Hepatocyte (in vitro differentiated cells): ENCODE results near the gene AKAP4. TPM values are rescaled to one million over a fixed set of nuclear protein-coding genes. Genes with fewer than 3 reads are reported as not detected.

Experiments
- DNase-seq: peaks from one replicate; pipeline ENCODE4 v3.0.0-alpha.2; 2016; ENCODE audit warnings: low spot score
- H2AFZ ChIP-seq: fragments of 200-600 bp; sonication (generic); 2 replicates; pipeline ENCODE4 v1.6.0; 2016; ENCODE audit warnings: antibody characterized with exemption, mild to moderate bottlenecking
- H3K27ac ChIP-seq: fragments of 200-600 bp; sonication (generic); 2 replicates; pipeline ENCODE4 v1.5.1; 2016; ENCODE audit warnings: mild to moderate bottlenecking
- H3K27me3 ChIP-seq: fragments of 200-600 bp; sonication (generic); 2 replicates; pipeline ENCODE4 v1.6.1; 2016
- H3K36me3 ChIP-seq: fragments of 200-600 bp; sonication (generic); replicated peaks from 2 replicates; pipeline ENCODE4 v1.5.1; 2016; ENCODE audit warnings: low read depth; ENCODE audit not compliant: insufficient read depth
- H3K4me1 ChIP-seq: fragments of 200-600 bp; sonication (generic); 2 replicates; pipeline ENCODE4 v1.5.1; 2016; ENCODE audit warnings: mild to moderate bottlenecking, moderate library complexity; ENCODE audit not compliant: insufficient read depth
- H3K4me2 ChIP-seq: fragments of 200-600 bp; sonication (generic); 2 replicates; pipeline ENCODE4 v1.6.0; 2016
- H3K4me3 ChIP-seq: fragments of 200-600 bp; sonication (generic); 2 replicates; pipeline ENCODE4 v1.5.1; 2016; ENCODE audit warnings: mild to moderate bottlenecking
- H3K79me2 ChIP-seq: fragments of 200-600 bp; sonication (generic); 2 replicates; pipeline ENCODE4 v1.6.0; 2017; ENCODE audit warnings: mild to moderate bottlenecking
- H3K9me2 ChIP-seq: fragments of 200-600 bp; sonication (generic); replicated peaks from 2 replicates; pipeline ENCODE4 v1.6.0; 2017; ENCODE audit warnings: mild to moderate bottlenecking; ENCODE audit not compliant: insufficient read depth
- H3K9me3 ChIP-seq: fragments of 200-600 bp; sonication (generic); 2 replicates; pipeline ENCODE4 v1.5.1; 2016; ENCODE audit warnings: low read depth, mild to moderate bottlenecking
- H4K20me1 ChIP-seq: fragments of 200-600 bp; sonication (generic); 2 replicates; pipeline ENCODE4 v1.6.0; 2016; ENCODE audit warnings: mild to moderate bottlenecking; ENCODE audit not compliant: insufficient read depth, poor library complexity, severe bottlenecking
- CTCF ChIP-seq: fragments of 200-600 bp; sonication (generic); IDR thresholded peaks from 2 replicates; pipeline ENCODE4 v1.5.1; 2016; ENCODE audit warnings: antibody characterized with exemption, mild to moderate bottlenecking; ENCODE audit not compliant: poor library complexity
- EZH2 ChIP-seq: fragments of 200-600 bp; sonication (generic); IDR thresholded peaks from 2 replicates; pipeline ENCODE4 v1.6.1; 2016; ENCODE audit warnings: antibody characterized with exemption, mild to moderate bottlenecking, borderline replicate concordance
- EZH2phosphoT487 ChIP-seq: fragments of 200-600 bp; sonication (generic); IDR thresholded peaks from one replicate; pipeline ENCODE4 v1.6.1; 2018; ENCODE audit warnings: antibody characterized with exemption, mild to moderate bottlenecking, low read depth, moderate library complexity; ENCODE audit not compliant: unreplicated experiment, severe bottlenecking
- WGBS: methylation state at CpG from one replicate; pipeline ENCODE4 v1.1.6; 2016; ENCODE audit warnings: low lambda C conversion rate; ENCODE audit errors: missing lambda C conversion rate; 5-methylcytosine and 5-hydroxymethylcytosine counted together
- polyA plus RNA-seq: library from polyadenylated mRNA; unstranded; fragments of >200 nt; fragmentation: Nextera tagmentation; extraction: Ambion mirVana; gene quantifications from 2 replicates; pipeline ENCODE4 v1.2.1, GENCODE V29; 2016
- total RNA-seq: library from RNA; depleted of rRNA; stranded (reverse); fragments of >200 nt; gene quantifications from 2 replicates; pipeline ENCODE4 v1.2.3, GENCODE V29; 2014

The AKAP4 gene
- total and polyA plus RNA-seq, 2 experiments from 2014 or later = 0.23 TPM; not detected in 1

- Histone ChIP-seq H3K9me2 (no peaks in the 10 kb centered on the region), H3K36me3 (no peaks in the 10 kb centered on the region), H3K4me1 (peaks cover 11% of the 10 kb centered on the region), H3K79me2 (no peaks in the 10 kb centered on the region), H3K27me3 (no peaks in the 10 kb centered on the region), H3K4me3 (no peak overlapping the region), H4K20me1 (no peaks in the 10 kb centered on the region), H2AFZ (no peak overlapping the region), H3K4me2 (peak overlapping the region; percentile 18), H3K9me3 (no peaks in the 10 kb centered on the region), H3K27ac (peak overlapping the region; percentile 27)
- no peak for TF ChIP-seq EZH2phosphoT487
- WGBS = 41% methylated on average over 9 of the region's 9 CpGs
- DNase-seq = no peak
These were observed 11.8 kb downstream of the AKAP4 start for GRCh38 chrX:50188859-50189600.

DNA sequence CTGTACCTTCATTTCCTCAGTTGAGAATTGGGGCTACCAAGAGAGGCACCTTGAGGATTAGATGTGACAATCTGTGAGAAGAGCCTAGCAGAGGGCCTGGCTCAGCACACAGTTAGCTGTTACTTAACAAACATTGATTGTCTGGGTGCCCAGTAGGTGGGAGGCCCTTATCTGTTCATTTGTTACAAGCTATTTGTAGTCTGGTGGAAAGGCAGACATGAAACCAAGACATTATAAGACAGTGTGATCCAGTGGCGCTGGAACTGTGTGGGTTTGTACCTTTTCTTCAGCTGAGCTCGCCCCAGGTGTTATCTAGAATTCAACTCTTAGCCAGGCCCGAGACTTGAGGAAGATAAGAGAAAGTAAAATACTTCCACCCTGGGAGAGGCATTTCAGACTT lies 16.9 kb downstream of the AKAP4 start:
- H3K9me3 ChIP-seq = no peaks in the 10 kb centered on the region
- TF ChIP-seq EZH2 (no peak), EZH2phosphoT487 (no peak), CTCF (no peak)
- H3K4me1 ChIP-seq = no peaks in the 10 kb centered on the region
- no peaks in the 10 kb centered on the region for H3K27me3 ChIP-seq
- H4K20me1 ChIP-seq = no peaks in the 10 kb centered on the region
- no peaks in the 10 kb centered on the region for H3K9me2 ChIP-seq
- peak overlapping the region; percentile 7 for H3K27ac ChIP-seq
- H3K36me3 ChIP-seq = no peaks in the 10 kb centered on the region
- no peak for DNase-seq
- H3K4me2 ChIP-seq = no peak overlapping the region
- H3K79me2 ChIP-seq = no peaks in the 10 kb centered on the region
- no peak overlapping the region for H2AFZ ChIP-seq
- H3K4me3 ChIP-seq = no peak overlapping the region
- WGBS = 48% methylated on average over 3 of the region's 3 CpGs

DNA sequence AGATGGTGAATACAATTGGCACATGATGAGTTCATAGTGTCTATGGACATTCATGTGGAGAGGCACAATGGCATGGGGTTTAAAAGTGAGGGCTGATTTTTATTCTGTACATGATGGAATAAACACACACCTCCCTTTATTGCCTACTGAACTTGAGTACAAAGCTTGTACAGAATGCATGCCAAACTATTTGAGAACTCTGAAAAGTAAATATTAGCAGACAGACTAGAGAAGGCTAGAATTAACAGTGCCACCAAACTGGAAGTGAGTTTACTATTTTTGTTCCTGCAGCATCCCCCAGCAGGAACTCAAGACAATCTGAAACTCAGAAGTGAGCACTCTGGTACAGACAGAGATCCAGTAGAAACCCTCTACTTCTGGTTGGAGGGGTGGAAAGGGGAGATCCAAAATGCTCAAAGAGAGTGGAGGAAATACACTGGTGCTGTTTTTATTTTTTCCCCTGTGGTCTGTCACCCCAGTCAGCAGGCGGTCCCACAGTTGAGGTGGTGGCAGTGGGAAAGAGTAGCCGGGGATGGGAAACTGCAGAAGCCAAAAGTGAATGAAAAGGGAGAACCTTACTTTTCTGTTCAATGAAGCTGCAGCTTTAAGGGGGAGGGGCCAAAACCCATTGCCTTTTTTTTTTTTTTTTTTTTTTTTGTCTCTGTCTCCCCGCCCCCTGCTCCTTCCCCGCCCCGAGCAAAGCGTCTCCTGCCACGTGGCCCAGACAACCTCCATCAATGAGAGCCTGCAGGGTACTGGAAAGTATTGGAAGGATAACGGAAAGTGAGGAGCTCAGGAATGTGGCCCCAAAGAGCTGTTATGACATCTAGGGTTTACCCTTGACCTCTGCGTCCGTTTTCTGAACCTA lies 20.5 kb downstream of the AKAP4 start:
- no peaks in the 10 kb centered on the region for H3K9me2 ChIP-seq
- no peak for DNase-seq
- no peaks in the 10 kb centered on the region for H3K27me3 ChIP-seq
- 70% methylated on average over 8 of the region's 10 CpGs for WGBS
- H4K20me1 ChIP-seq = no peaks in the 10 kb centered on the region
- TF ChIP-seq EZH2 = no peak
- no peak for TF ChIP-seq CTCF
- no peak for TF ChIP-seq EZH2phosphoT487
- no peaks in the 10 kb centered on the region for H3K9me3 ChIP-seq
- no peaks in the 10 kb centered on the region for H3K79me2 ChIP-seq
- H3K36me3 ChIP-seq = no peaks in the 10 kb centered on the region
- peak overlapping the region; percentile 20 for H3K27ac ChIP-seq
- H3K4me3 ChIP-seq = no peak overlapping the region
- no peaks in the 10 kb centered on the region for H3K4me1 ChIP-seq
- H3K4me2 ChIP-seq = no peak overlapping the region
- no peak overlapping the region for H2AFZ ChIP-seq

DNA sequence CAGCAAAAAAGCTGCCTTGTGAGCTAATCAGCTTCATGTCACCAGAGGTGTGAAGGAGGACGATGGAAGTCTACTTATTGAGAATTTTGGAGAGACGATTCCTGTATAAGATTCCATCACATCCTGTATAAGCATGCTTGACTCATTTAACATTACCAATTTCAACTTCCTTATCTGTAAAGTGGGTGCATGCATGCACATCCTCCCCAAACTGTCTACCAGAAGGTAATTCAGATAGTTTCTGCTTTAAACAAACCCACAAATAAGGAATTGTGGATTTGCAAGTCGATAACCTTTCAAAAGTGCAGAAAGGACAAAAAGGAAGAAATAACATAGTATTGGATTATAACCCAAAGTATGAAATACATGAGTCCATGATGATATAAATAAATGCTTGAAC lies 31.1 kb downstream of the AKAP4 start:
- no peaks in the 10 kb centered on the region for H3K4me1 ChIP-seq
- H4K20me1 ChIP-seq = no peaks in the 10 kb centered on the region
- H3K36me3 ChIP-seq = no peaks in the 10 kb centered on the region
- WGBS = 66% methylated on average over 3 of the region's 3 CpGs
- no peaks in the 10 kb centered on the region for H3K9me2 ChIP-seq
- no peak overlapping the region for H3K4me2 ChIP-seq
- no peak overlapping the region for H3K4me3 ChIP-seq
- TF ChIP-seq EZH2 (no peak), EZH2phosphoT487 (no peak), CTCF (no peak)
- no peak for DNase-seq
- no peaks in the 10 kb centered on the region for H3K79me2 ChIP-seq
- H3K27me3 ChIP-seq = no peaks in the 10 kb centered on the region
- H3K27ac ChIP-seq = no peak overlapping the region
- H3K9me3 ChIP-seq = no peaks in the 10 kb centered on the region
- H2AFZ ChIP-seq = no peak overlapping the region
